ENCODE data around the gene TNNI3K.

TNNI3K gene

GRCh38 chr1:74584185-74584584, 349.0 kb downstream of the TNNI3K start:
- no peak for DNase-seq

- DNase-seq, result no peak
Measured at GRCh38 chr1:74586253-74586897, 351.2 kb downstream of the TNNI3K start.

GRCh38 chr1:74587888-74588287, 352.7 kb downstream of the TNNI3K start:
- no peak for DNase-seq

- no peak for DNase-seq
Measured at GRCh38 chr1:74590288-74590687, 355.1 kb downstream of the TNNI3K start.

GRCh38 chr1:74591949-74592348, 356.8 kb downstream of the TNNI3K start:
- DNase-seq, result no peak

- no peak for DNase-seq
Measured at GRCh38 chr1:74592580-74593355, 357.6 kb downstream of the TNNI3K start.

Data from Kasumi-1 (cell line).